PFSK-1 (cell line): ENCODE measurements around the gene ZFYVE26.

Source experiments
- FOXP2 ChIP-seq: optimal IDR thresholded peaks from 2 replicates; pipeline ENCODE3; 2011; ENCODE audit warnings: borderline replicate concordance, control low read depth, inconsistent platforms; ENCODE audit not compliant: insufficient read depth; ENCODE audit errors: extremely low read length, extremely low read depth
- POLR2AphosphoS5 ChIP-seq: IDR thresholded peaks from 2 replicates; pipeline ENCODE4 v1.6.1; 2012; ENCODE audit warnings: low read depth, mild to moderate bottlenecking, control low read depth, low read length, moderate library complexity
- REST ChIP-seq, 2 experiments: IDR thresholded peaks; 2 replicates each; pipeline versions ENCODE4 v1.6.1 to v1.8.0; 2011 to 2012; ENCODE audit warnings: low read depth in 2 of 2, low read length in 2 of 2, control low read depth in 1 of 2, inconsistent platforms in 1 of 2, mild to moderate bottlenecking in 1 of 2, moderate library complexity in 1 of 2; ENCODE audit not compliant: insufficient read depth in 1 of 2
- SIN3A ChIP-seq: IDR thresholded peaks from 2 replicates; pipeline ENCODE4 v1.6.1; 2012; ENCODE audit warnings: mild to moderate bottlenecking, low read length, moderate library complexity, borderline replicate concordance; ENCODE audit not compliant: insufficient read depth
- TAF1 ChIP-seq: IDR thresholded peaks from 2 replicates; pipeline ENCODE4 v1.6.1; 2012; ENCODE audit warnings: low read length, control low read depth, borderline replicate concordance; ENCODE audit not compliant: insufficient read depth

GRCh38 chr14:67722293-67722692, 94.1 kb downstream of the ZFYVE26 start:
- no peak for TF ChIP-seq POLR2AphosphoS5
- no peak for TF ChIP-seq REST (IDR thresholded peaks at IDR 0.05; ENCODE audit: insufficient read depth in 1 of 2, low read depth in 2 of 2, low read length in 2 of 2)
- TF ChIP-seq SIN3A: no peak
- no peak for TF ChIP-seq TAF1
- no peak for TF ChIP-seq FOXP2
